Measurements from ENCODE around the gene UBA1. TPM values are rescaled to one million over a fixed set of nuclear protein-coding genes. Genes with fewer than 3 reads are reported as not detected.

Gene UBA1
- total RNA-seq, 1 donor from 2014 or later: 384 TPM

DNA sequence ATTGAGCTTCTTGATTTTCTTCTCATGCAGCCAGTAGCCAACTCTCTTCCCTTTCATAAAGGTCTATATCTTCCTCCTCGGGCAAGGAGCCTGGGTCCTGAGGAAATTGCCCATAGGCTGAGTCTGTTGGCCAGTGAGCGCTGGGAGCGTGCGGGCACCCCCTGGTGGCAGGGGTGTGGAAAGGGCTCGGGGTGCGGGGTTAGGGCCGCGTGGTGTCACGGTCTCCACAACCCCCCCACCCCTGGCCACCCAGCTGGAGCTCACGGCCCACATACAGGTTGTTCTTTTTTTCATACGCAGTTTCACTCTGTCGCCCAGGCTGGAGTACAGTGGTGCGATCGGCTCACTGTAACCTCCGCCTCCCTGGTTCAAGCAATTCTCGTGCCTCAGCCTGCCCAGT is 35.5 kb upstream of the UBA1 start:
- H3K36me3 Mint-ChIP-seq: peaks cover 10% of the 10 kb centered on the region
- no peaks in the 10 kb centered on the region for H3K4me1 Mint-ChIP-seq (ENCODE audit: unreplicated experiment)
- no peaks in the 10 kb centered on the region for H3K27me3 Mint-ChIP-seq
- no peak for TF ChIP-seq CTCF (conservative IDR thresholded peaks at IDR 0.05)
- DNase-seq (ENCODE audit: extremely low spot score, unreplicated experiment): no peak
- no peak overlapping the region for H3K4me3 Mint-ChIP-seq
- H3K9me3 Mint-ChIP-seq: no peaks in the 10 kb centered on the region
- no peak overlapping the region for H3K27ac Mint-ChIP-seq

- Mint-ChIP-seq H3K36me3 (peaks cover 10% of the 10 kb centered on the region), H3K9me3 (no peaks in the 10 kb centered on the region), H3K4me1 (ENCODE audit: unreplicated experiment) (no peaks in the 10 kb centered on the region), H3K27me3 (no peaks in the 10 kb centered on the region), H3K27ac (no peak overlapping the region), H3K4me3 (no peak overlapping the region)
- no peak for TF ChIP-seq CTCF (conservative IDR thresholded peaks at IDR 0.05)
- no peak for DNase-seq (ENCODE audit: extremely low spot score, unreplicated experiment)
Observed at GRCh38 chrX:47158781-47159180, 34.8 kb upstream of the UBA1 start.

DNA sequence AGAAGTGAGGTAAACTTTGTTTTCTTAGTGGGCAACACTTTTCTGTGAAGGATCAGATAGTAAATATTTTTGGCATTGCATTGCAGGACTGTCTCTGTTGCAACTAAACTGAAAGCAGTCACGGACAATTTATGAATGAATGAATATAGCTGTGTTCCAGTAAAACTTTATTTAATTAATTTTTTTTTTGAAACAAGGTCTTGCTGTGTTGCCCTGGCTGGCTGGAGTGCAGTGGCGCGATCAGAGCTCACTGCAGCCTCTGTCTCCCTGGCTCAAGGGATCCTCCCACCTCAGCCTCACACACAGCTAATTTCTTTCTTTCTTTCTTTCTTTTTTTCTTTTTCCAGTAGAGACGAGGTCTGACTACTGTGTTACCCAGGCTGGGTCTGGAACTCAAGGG is 32.8 kb upstream of the UBA1 start:
- no peak overlapping the region for H3K4me3 Mint-ChIP-seq
- H3K36me3 Mint-ChIP-seq: peaks cover 15% of the 10 kb centered on the region
- peaks cover 5% of the 10 kb centered on the region for H3K9me3 Mint-ChIP-seq
- no peak overlapping the region for H3K27ac Mint-ChIP-seq
- no peak for TF ChIP-seq CTCF (conservative IDR thresholded peaks at IDR 0.05)
- no peak for DNase-seq (ENCODE audit: extremely low spot score, unreplicated experiment)
- H3K27me3 Mint-ChIP-seq: no peaks in the 10 kb centered on the region
- no peaks in the 10 kb centered on the region for H3K4me1 Mint-ChIP-seq (ENCODE audit: unreplicated experiment)

- no peak overlapping the region for H3K27ac Mint-ChIP-seq
- no peak overlapping the region for H3K4me3 Mint-ChIP-seq
- H3K36me3 Mint-ChIP-seq: peaks cover 11% of the 10 kb centered on the region
- peaks cover 5% of the 10 kb centered on the region for H3K9me3 Mint-ChIP-seq
- no peaks in the 10 kb centered on the region for H3K27me3 Mint-ChIP-seq
- no peaks in the 10 kb centered on the region for H3K4me1 Mint-ChIP-seq (ENCODE audit: unreplicated experiment)
- DNase-seq (ENCODE audit: extremely low spot score, unreplicated experiment): no peak
- TF ChIP-seq CTCF (conservative IDR thresholded peaks at IDR 0.05): no peak
Observed at GRCh38 chrX:47162927-47163583, 30.6 kb upstream of the UBA1 start.

DNA sequence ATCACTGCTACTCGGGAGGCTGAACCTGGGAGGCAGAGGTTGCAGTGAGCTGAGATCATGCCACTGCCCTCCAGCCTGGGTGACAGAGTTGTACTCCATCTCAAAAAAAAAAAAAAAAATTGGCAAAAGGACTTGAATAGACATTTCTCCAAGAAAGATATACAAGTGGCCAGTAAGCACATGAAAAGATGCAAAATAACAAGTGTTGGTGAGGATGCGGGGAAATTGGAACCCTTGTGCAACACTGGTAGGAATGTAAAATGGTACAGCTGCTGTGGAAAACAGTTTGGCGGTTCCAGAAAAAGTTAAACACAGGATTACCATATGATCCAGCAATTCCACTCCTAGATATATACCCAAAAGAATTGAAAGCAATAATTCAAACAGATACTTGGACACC is 29.2 kb upstream of the UBA1 start:
- no peak for TF ChIP-seq CTCF (conservative IDR thresholded peaks at IDR 0.05)
- DNase-seq (ENCODE audit: extremely low spot score, unreplicated experiment): no peak
- Mint-ChIP-seq H3K27me3 (no peaks in the 10 kb centered on the region), H3K4me1 (ENCODE audit: unreplicated experiment) (no peaks in the 10 kb centered on the region), H3K4me3 (no peak overlapping the region), H3K36me3 (peaks cover 5% of the 10 kb centered on the region), H3K27ac (no peak overlapping the region), H3K9me3 (peaks cover 5% of the 10 kb centered on the region)

DNA sequence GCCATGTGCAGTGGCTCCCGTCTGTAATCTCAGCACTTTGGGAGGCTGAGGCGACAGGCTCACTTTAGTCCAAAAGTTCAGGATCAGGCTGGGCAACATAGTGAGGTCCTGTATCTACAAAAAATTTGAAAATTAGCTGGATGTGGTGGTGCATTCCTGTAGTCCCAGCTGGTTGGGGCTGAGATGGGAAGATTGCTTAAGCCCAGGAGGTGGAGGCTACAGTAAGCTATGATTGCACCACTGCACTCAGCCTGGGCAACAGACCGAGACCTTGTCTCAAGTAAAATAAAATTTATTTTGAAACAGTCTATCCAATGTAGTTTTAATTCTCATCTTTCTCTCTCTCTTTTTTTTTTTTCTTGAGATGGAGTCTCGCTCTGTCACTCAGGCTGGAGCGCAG is 27.5 kb upstream of the UBA1 start:
- no peak for DNase-seq (ENCODE audit: extremely low spot score, unreplicated experiment)
- Mint-ChIP-seq H3K4me3 (no peak overlapping the region), H3K27me3 (no peaks in the 10 kb centered on the region), H3K36me3 (peaks cover 4% of the 10 kb centered on the region), H3K9me3 (peaks cover 5% of the 10 kb centered on the region), H3K27ac (no peak overlapping the region), H3K4me1 (ENCODE audit: unreplicated experiment) (no peaks in the 10 kb centered on the region)
- TF ChIP-seq CTCF (conservative IDR thresholded peaks at IDR 0.05): no peak

All from type B pancreatic cell (in vitro differentiated cells).